Measurements from ENCODE around the gene EDIL3.

DNA sequence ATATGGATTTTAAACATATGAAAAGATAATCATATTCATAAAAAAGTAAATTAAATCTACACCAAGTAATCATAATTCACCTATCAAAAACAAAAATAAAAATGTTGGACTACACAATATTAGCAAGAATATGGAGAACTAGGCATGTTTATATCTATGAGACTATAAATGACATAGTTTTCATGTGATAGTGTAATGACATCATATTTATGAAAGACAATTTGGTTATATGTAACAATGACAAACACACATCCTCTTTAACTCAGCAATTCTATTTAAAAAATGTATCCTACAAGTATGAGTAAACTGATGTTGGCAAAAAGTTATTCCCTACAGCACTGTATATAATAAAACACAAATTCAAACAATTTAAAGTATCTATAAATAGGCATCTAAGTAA lies 312.3 kb downstream of the EDIL3 start:
- TF ChIP-seq, protein P1, sequence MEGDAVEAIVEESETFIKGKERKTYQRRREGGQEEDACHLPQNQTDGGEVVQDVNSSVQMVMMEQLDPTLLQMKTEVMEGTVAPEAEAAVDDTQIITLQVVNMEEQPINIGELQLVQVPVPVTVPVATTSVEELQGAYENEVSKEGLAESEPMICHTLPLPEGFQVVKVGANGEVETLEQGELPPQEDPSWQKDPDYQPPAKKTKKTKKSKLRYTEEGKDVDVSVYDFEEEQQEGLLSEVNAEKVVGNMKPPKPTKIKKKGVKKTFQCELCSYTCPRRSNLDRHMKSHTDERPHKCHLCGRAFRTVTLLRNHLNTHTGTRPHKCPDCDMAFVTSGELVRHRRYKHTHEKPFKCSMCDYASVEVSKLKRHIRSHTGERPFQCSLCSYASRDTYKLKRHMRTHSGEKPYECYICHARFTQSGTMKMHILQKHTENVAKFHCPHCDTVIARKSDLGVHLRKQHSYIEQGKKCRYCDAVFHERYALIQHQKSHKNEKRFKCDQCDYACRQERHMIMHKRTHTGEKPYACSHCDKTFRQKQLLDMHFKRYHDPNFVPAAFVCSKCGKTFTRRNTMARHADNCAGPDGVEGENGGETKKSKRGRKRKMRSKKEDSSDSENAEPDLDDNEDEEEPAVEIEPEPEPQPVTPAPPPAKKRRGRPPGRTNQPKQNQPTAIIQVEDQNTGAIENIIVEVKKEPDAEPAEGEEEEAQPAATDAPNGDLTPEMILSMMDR (IDR thresholded peaks at IDR 0.05) = no peak
- no peak for TF ChIP-seq POLR2A (IDR thresholded peaks at IDR 0.05)
- no peak for TF ChIP-seq EP300 (IDR thresholded peaks at IDR 0.05)

Data from tibial nerve (tissue), 4 donors.